ENCODE results near the gene DDB1. TPM values are rescaled to one million over a fixed set of nuclear protein-coding genes. Genes with fewer than 3 reads are reported as not detected.

The DDB1 gene
- total and polyA plus RNA-seq, 2 of the 13 experiments (the other 11 are each of a cell fraction or from before 2014, with no cell fraction given), result 217 to 266 TPM

- H3K4me2 ChIP-seq (ENCODE audit: low read depth, low read length), result peak overlapping the region; percentile 95
- no peak overlapping the region for H2AFZ ChIP-seq (ENCODE audit: low read length)
- in situ Hi-C loops (cut with HindIII; ENCODE audit: extremely low pct_ligation_motif_present, low pct_unique_long_range_greater_than_20kb), result loop anchor here (5.0 kb wide), 1 partner anchor 51 kb away; no protein-coding TSS in a partner anchor
- H3K36me3 ChIP-seq (replicated peaks in 1 of 2; ENCODE audit: control insufficient read depth in 1 of 2, insufficient read depth in 2 of 2, low read length in 2 of 2), result peaks cover 16 to 33% of the 10 kb centered on the region in 2 experiments
- peak; percentile 53 for ATAC-seq
- 29% methylated on average over 8 of the region's 8 CpGs for WGBS (ENCODE audit: low lambda C conversion rate)
- H3K4me1 ChIP-seq (ENCODE audit: insufficient read depth, low read length), result peaks cover 40% of the 10 kb centered on the region
- no peaks in the 10 kb centered on the region; a peak in 1 of 5 replicates for H3K27me3 ChIP-seq (ENCODE audit: control insufficient read depth in 1 of 2, insufficient read depth in 2 of 2, low read length in 2 of 2)
- peak overlapping the region in 2 of 3 experiments; percentile 38 to 98; a peak in 3 of 6 replicates for H3K4me3 ChIP-seq (replicated peaks in 1 of 3; ENCODE audit: insufficient read depth in 1 of 3, low read depth in 2 of 3, low read length in 3 of 3)
- H3K27ac ChIP-seq (ENCODE audit: extremely low read length, insufficient read depth, low read length), result peak overlapping the region; percentile 53
- BruUV-seq (replicated peaks), result no TSS peak
- POLR2A ChIA-PET, result interaction anchor here (0.8 to 4.7 kb wide), 15 partner anchors 9 to 93 kb away, joined by 3 to 146 read pairs (median 7); partner anchors contain the start of genes CPSF7, CYB561A3, SDHAF2 and TMEM138
- no peaks in the 10 kb centered on the region for H3K9me3 ChIP-seq (ENCODE audit: low read length)
- intact Hi-C loops (cut with micrococcal nuclease; ENCODE audit: unreplicated experiment), result loop anchor here (1.0 to 10.0 kb wide), 3 partner anchors 49 to 82 kb away; partner anchors contain the start of gene TMEM216
- CTCF ChIA-PET (ENCODE audit: low intra/inter-chr PET ratio, low total read pairs), result interaction anchor here (0.6 to 4.1 kb wide), 3 partner anchors 47 to 57 kb away, joined by 5 to 69 read pairs (median 5); no protein-coding TSS in a partner anchor
- H3K9ac ChIP-seq (ENCODE audit: insufficient read depth, low read depth, low read length), result peak overlapping the region; percentile 61
- H4K20me1 ChIP-seq (ENCODE audit: insufficient read depth, low read length), result peaks cover 11% of the 10 kb centered on the region
- peak; percentile 62 for FAIRE-seq
- peaks cover 60% of the 10 kb centered on the region for H3K79me2 ChIP-seq (ENCODE audit: insufficient read depth, low read length)
- peak; percentile 76 for DNase-seq (ENCODE audit: low spot score)
- no peak for TF ChIP-seq SOX13 (IDR thresholded peaks at IDR 0.05)
- peak in 1 of 2 experiments; percentile 31; a peak in 1 of 4 replicates for TF ChIP-seq SOX13 (CRISPR knock-in tag; conservative IDR thresholded peaks at IDR 0.05 in 1 of 2, IDR thresholded peaks at IDR 0.05 in 1 of 2)
- no peak for TF ChIP-seq HNRNPL (IDR thresholded peaks at IDR 0.05; ENCODE audit: low read depth, low read length)
- no peak for TF ChIP-seq ZNF205 (CRISPR knock-in tag; IDR thresholded peaks at IDR 0.05)
- TF ChIP-seq ISL2 (CRISPR knock-in tag; IDR thresholded peaks at IDR 0.05), result no peak
- TF ChIP-seq ESRRA (CRISPR knock-in tag; IDR thresholded peaks at IDR 0.05; ENCODE audit: low read depth), result no peak
- TF ChIP-seq KAT8 (CRISPR knock-in tag; IDR thresholded peaks at IDR 0.05), result peak; percentile 75; the same call in 1 of the 2 replicates
- TF ChIP-seq HMGXB4 (CRISPR knock-in tag; IDR thresholded peaks at IDR 0.05; ENCODE audit: borderline replicate concordance in 1 of 2, low read depth in 1 of 2), result peak; percentile 69 to 85; a peak in 3 of 4 replicates
- TF ChIP-seq HNF4G (IDR thresholded peaks at IDR 0.05; ENCODE audit: borderline replicate concordance, low read depth, low read length), result no peak
- TF ChIP-seq HNF4G (CRISPR knock-in tag; IDR thresholded peaks at IDR 0.05; ENCODE audit: borderline replicate concordance, low read depth), result no peak
- TF ChIP-seq IRF1 (CRISPR knock-in tag; IDR thresholded peaks at IDR 0.05; ENCODE audit: low read depth), result no peak
- TF ChIP-seq CCDC6 (CRISPR knock-in tag; IDR thresholded peaks at IDR 0.05), result 0 out of 2 replicates have a peak, but pooled peaks have one; percentile 60
- TF ChIP-seq ZNF367 (CRISPR knock-in tag; IDR thresholded peaks at IDR 0.05; ENCODE audit: borderline replicate concordance), result no peak
- no peak for TF ChIP-seq ZBTB39 (CRISPR knock-in tag; IDR thresholded peaks at IDR 0.05)
- peak; percentile 48; the same call in 1 of the 2 replicates for TF ChIP-seq MIER3 (CRISPR knock-in tag; IDR thresholded peaks at IDR 0.05; ENCODE audit: borderline replicate concordance)
- no peak for TF ChIP-seq ZNF572 (CRISPR knock-in tag; IDR thresholded peaks at IDR 0.05)
Observed at GRCh38 chr11:61336171-61336935, 3.4 kb upstream of the DDB1 start.
